Measurements from ENCODE around the gene EYA2. TPM values are rescaled to one million over a fixed set of nuclear protein-coding genes. Genes with fewer than 3 reads are reported as not detected.

The EYA2 gene
- total RNA-seq, 1 donor from 2014 or later = 8.1 TPM

GRCh38 chr20:47073766-47074475 is 179.3 kb downstream of the EYA2 start:
- Histone ChIP-seq H3K27ac (no peak overlapping the region), H3K27me3 (no peaks in the 10 kb centered on the region), H3K9me3 (no peaks in the 10 kb centered on the region), H3K36me3 (peaks cover 0 to 24% of the 10 kb centered on the region in 2 donors), H3K4me3 (no peak overlapping the region), H3K4me1 (no peaks in the 10 kb centered on the region)
- DNase-seq (ENCODE audit: extremely low spot score in 2 of 2) = peak; percentile 64 to 67
- intact Hi-C loops (cut with DNase I) = no loop called here
- TF ChIP-seq POLR2AphosphoS5 (IDR thresholded peaks at IDR 0.05; ENCODE audit: insufficient read depth in 1 of 2, low read depth in 1 of 2) (no peak), POLR2A (IDR thresholded peaks at IDR 0.05) (no peak), CTCF (IDR thresholded peaks at IDR 0.05) (no peak)

- Histone ChIP-seq H3K27ac (no peak overlapping the region), H3K36me3 (peaks cover 0 to 24% of the 10 kb centered on the region in 2 donors), H3K4me1 (no peaks in the 10 kb centered on the region), H3K27me3 (no peaks in the 10 kb centered on the region), H3K4me3 (no peak overlapping the region), H3K9me3 (no peaks in the 10 kb centered on the region)
- TF ChIP-seq POLR2AphosphoS5 (IDR thresholded peaks at IDR 0.05; ENCODE audit: insufficient read depth in 1 of 2, low read depth in 1 of 2) (no peak), CTCF (IDR thresholded peaks at IDR 0.05) (no peak)
- intact Hi-C loops (cut with DNase I) = no loop called here
- no peak for DNase-seq (ENCODE audit: extremely low spot score in 2 of 2)
Observed at GRCh38 chr20:47075263-47075662, 180.6 kb downstream of the EYA2 start.

GRCh38 chr20:47079047-47079446 is 184.4 kb downstream of the EYA2 start:
- H3K27me3 ChIP-seq = no peaks in the 10 kb centered on the region
- H3K9me3 ChIP-seq = no peaks in the 10 kb centered on the region
- H3K4me3 ChIP-seq = no peak overlapping the region
- no peak overlapping the region for H3K27ac ChIP-seq
- DNase-seq (ENCODE audit: extremely low spot score in 2 of 2) = no peak
- TF ChIP-seq POLR2A (IDR thresholded peaks at IDR 0.05) (no peak), POLR2AphosphoS5 (IDR thresholded peaks at IDR 0.05; ENCODE audit: insufficient read depth in 1 of 2, low read depth in 1 of 2) (no peak), CTCF (IDR thresholded peaks at IDR 0.05) (no peak)
- intact Hi-C loops (cut with DNase I) = no loop called here
- peaks cover 0 to 21% of the 10 kb centered on the region in 2 donors for H3K36me3 ChIP-seq
- no peaks in the 10 kb centered on the region for H3K4me1 ChIP-seq

GRCh38 chr20:47080365-47080764 is 185.7 kb downstream of the EYA2 start:
- H3K4me3 ChIP-seq = no peak overlapping the region
- peaks cover 0 to 9% of the 10 kb centered on the region in 2 donors for H3K36me3 ChIP-seq
- TF ChIP-seq CTCF (IDR thresholded peaks at IDR 0.05) (no peak), POLR2AphosphoS5 (IDR thresholded peaks at IDR 0.05; ENCODE audit: insufficient read depth in 1 of 2, low read depth in 1 of 2) (no peak), POLR2A (IDR thresholded peaks at IDR 0.05) (no peak)
- no peaks in the 10 kb centered on the region for H3K4me1 ChIP-seq
- no peaks in the 10 kb centered on the region for H3K9me3 ChIP-seq
- H3K27ac ChIP-seq = no peak overlapping the region
- peak in 1 of 2 donors; percentile 58 for DNase-seq (ENCODE audit: extremely low spot score in 2 of 2)
- H3K27me3 ChIP-seq = no peaks in the 10 kb centered on the region
- intact Hi-C loops (cut with DNase I) = no loop called here

- Histone ChIP-seq H3K27me3 (no peaks in the 10 kb centered on the region), H3K36me3 (no peaks in the 10 kb centered on the region), H3K4me3 (no peak overlapping the region), H3K4me1 (no peaks in the 10 kb centered on the region), H3K27ac (no peak overlapping the region), H3K9me3 (no peaks in the 10 kb centered on the region)
- no peak for DNase-seq (ENCODE audit: extremely low spot score in 2 of 2)
- TF ChIP-seq POLR2AphosphoS5 (IDR thresholded peaks at IDR 0.05; ENCODE audit: insufficient read depth in 1 of 2, low read depth in 1 of 2) = no peak
- no peak for TF ChIP-seq CTCF (IDR thresholded peaks at IDR 0.05)
- TF ChIP-seq POLR2A (IDR thresholded peaks at IDR 0.05) = no peak
- intact Hi-C loops (cut with DNase I) = no loop called here
Observed at GRCh38 chr20:47086316-47086715, 191.7 kb downstream of the EYA2 start.
